Measurements from ENCODE around the gene ZNF646.

GRCh38 chr16:31055613-31056012, 18.6 kb upstream of the ZNF646 start:
- no peak for TF ChIP-seq CTCF (IDR thresholded peaks at IDR 0.05; ENCODE audit: low read depth, low read length, poor library complexity, severe bottlenecking)
- TF ChIP-seq EZH2phosphoT487 (IDR thresholded peaks at IDR 0.05; ENCODE audit: borderline replicate concordance, low read length), result no peak
